GM19455 (cell line): ENCODE measurements around the gene PDLIM3.

Source experiments
- ATAC-seq: cut with Tn5 transposase; IDR thresholded peaks from one replicate; pipeline ENCODE4 v1.9.1; 2021; ENCODE audit not compliant: unreplicated experiment

PDLIM3 gene

DNA sequence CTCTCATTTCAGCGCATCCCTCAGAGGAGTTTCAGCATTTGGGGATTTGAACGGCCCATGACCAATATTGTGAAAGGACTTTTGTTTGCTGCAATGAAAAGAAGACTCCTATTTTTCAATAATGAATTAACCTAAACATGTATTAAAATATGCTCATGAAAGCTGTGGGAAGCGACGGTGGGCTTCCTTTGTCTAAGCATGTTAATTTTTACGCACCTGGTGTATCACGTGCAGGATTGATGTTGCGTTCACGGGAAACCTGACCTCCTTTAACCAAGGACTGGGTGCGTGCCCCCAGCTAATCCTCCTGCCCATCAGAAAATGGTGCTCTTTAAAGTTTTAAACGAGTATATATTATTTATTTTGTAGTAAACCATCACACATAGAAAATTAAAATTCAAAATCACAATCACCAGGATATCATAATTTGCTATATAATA, 63.2 kb downstream of the PDLIM3 start:
- ATAC-seq, result no peak

DNA sequence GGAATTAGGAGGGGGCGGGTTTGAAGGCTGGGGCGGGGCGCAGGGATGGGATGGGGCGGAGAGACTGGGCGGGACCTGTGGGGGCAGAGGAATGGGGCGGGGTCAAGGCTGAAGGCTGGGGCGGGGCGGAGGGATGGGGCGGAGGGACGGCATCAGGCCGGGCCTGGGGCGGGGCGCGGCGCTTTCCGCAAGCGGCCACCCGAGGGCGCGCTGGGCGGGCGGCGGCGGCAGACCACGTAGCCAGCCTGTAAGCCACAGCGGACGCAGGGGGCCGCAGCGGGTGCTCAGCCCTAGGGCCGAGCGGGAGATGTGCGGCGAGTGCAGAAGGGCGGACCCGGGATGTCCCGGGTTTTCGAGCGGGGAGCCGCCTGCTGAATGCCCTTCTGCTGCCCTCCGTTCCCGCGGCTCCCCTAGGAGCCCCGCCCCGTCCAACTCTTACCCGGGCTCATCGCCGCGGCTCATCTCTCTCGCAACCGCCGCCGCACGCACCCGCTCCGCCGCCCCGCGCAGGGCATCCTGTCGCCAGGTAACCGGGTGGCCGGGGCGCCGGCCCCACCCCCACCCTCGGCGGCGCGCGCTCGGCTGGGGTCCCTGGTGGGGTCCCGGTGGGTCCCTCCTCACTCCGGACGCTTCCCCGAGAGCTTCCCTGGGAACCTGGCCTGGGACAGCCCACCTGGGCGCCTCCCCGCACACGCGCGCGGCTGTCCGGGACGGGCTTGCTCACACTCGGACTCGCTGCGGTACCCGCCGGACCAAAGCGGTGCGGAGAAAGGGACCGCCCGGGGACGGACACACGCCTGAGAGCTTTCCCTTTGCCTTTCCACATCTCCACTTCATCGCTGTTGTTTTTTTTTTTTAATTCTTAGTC, 63.8 kb downstream of the PDLIM3 start, which contains the start of gene CCDC110:
TSS of gene CCDC110 (minus strand) at position 499 of the 868 bp plus-strand sequence. CDS start at position 449, 50 bp downstream.
- peak; percentile 94 for ATAC-seq

DNA sequence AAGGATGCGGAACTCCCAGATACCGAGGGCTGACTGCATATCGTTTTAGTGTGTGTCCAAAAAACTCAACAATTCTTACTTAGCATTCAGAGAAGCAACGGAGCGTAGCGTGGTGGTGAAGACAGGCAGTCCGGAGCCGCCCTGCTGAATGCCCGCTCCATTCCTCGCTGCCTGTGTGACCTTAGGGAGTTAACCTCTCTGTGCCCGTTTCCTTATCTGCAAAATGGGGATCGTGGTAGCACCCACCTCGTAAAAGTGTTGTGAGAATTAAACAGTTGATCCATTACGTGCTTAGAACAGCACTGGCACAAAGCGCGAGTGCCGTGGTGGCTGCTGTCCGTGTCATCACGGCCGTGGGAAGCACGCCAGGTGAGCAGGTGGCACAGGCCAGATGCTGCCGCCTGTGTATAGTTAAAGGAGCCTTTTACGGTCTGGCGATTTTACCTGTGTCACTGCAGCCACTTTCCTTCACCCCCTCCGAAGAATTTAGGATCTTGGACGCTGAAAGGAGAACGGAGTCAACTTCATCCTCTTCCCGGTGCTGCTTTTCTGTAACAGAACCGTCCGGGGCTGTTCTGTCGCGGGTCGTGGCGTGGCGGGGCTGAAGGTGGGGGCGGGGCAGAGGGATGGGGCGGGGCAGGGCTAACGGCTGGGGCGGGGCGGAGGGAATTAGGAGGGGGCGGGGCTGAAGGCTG, 64.7 kb downstream of the PDLIM3 start:
- peak; percentile 10 for ATAC-seq

DNA sequence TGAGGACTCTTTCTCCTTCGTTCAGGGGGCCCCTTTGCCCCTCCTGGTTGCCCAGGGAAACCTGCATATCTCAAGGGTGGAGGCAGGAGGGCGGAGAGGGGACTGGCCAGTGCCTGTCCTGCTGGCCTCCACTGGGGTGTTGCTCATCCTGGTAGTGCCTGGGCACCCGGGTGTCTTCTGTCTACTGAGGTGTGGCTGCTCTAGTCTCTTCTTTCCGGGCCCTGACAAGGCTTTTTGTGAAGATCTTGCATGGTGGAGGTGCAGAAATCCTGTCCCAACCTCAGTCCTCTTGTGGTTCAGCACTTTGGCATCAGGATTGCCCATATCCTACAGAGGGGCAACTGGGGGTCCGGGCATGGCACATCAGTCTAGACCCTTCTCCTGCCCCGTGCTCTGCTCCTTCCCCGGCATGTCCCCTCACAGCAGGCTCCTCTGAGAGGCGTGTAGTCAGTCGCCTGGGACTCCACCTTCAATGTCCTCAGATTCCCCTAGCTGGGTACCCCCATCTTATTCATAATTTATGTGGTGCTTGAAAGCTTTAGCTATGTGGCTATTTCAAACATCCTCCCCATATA, 65.6 kb downstream of the PDLIM3 start:
- no peak for ATAC-seq

DNA sequence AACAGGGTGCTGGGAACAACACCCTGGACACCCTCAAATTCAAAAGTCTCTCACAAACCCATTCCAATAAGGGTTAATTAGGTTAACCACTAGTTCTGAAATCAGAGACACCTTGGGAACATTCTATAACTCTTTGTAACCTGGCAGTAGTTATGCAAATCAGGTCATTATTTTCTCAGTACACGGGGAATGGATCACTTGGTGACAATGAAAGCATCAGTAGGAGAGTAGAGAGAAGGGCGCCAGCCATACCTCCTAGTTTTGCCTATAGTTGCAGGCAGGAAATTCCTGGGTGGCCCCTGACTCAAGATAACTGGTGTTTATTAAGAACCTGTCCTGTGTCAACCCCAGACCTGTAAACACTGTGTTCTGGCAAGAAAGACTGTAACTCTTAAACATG, 66.3 kb downstream of the PDLIM3 start:
- no peak for ATAC-seq

DNA sequence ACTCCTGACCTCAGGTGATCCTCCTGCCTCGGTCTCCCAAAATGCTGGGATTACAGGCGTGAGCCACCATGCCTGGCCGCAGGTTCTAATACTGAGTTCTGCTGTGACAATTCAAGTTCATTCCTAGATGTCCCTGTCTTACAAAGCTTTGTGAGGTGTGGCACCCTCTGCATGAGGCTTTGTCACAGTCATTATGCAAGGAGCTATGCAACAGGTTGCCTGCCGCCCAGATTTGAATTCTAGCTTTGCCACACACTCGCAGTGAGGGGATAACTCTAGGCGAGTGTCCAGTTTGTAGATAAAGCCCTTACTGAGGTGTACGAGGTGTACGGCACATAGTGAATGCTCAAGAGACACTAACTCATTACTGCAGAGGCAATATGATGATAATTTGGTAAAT, 67.3 kb downstream of the PDLIM3 start:
- ATAC-seq, result no peak

DNA sequence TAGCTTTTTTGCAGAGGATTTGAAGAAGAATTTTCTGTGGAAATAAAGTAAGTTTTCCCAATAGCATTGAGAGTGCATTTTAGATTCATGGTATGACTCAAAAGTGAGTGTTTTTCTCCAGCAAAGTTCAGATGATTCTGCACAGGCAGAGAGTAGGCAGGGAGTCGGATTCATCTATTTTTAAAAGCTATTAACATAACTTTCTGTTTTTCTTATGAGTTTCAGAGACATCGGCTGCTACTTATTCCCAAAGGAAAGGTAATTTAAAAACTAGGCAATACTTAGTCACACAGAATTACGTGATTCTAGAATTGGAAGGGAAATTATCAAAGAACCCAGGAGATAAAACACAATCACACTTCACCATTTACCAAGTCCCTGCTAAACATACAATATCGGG, 68.2 kb downstream of the PDLIM3 start:
- no peak for ATAC-seq

DNA sequence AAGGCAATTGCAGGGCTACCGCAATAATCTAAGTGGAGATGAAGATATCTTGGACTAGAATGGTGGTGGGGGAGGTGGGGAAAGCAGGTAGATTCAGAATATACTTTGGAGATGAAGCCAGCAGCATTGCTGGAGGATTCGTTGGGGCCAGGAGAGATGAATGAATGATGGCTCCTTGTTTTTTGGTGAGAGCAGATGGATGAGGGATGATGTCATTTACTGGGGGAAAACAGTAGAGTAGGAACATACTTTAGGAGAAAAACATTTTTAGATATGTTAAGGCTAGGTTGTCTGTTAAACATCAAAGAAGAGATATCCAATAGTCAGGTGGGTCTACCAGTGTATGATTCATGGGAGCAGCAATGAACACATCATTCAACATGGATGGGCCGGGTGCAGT, 69.6 kb downstream of the PDLIM3 start:
- ATAC-seq, result no peak

DNA sequence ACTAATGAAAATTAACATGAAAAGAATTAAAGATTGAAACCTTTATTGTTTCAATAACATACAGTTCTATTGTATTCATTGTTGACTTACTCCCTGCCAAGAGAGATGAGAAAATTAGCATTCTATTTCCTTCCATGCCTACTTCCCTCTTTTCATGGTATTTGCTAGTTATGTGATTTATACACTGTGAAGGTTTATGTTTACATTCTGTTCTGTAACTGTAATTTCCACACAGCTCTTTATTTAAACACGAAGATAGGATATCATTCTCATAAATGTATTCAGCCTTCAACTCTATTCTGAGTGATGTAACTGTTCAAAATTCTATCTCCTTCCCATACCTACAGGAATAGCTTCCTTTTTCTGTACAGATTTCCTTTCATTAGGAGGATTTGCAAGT, 70.4 kb downstream of the PDLIM3 start:
- ATAC-seq, result no peak

DNA sequence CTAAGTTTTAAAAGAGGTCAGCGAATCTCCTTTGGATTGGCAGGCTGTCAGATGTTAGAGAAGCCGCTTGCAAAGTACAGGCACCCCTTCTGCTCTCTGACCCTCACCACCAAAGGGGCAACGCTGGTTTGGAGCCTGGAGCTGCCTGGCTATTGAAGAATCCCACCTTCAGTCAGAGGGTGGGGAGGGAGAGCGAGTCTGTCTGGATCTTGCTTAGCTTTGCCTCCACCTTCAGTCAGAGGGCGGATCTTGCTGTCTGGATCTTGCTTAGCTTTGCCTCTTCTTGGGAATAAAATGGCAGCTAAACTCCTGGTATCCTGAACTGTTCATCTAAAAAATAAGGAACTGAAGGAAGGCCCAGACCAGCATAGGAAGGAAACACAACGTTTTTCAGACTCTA, 71.1 kb downstream of the PDLIM3 start:
- ATAC-seq, result no peak

DNA sequence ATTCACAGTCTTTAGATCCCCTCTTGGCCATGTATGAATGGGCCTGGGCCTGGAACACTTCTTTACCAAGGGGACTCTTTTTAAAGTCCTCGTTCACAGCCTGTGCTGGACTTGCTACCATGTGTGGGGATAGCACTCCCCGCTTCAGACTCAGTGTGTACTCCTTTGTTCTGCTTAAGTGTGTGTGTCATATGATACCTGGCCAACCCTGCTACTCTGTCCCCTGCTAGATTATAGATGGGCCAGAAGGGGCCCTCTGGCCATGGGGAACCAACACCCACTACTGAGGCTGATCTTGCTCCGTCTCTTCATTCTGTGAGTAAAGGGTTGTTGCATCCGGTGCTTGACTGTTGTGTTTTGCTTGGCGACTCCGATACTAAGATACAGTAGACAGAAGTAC, 71.8 kb downstream of the PDLIM3 start:
- ATAC-seq, result no peak

DNA sequence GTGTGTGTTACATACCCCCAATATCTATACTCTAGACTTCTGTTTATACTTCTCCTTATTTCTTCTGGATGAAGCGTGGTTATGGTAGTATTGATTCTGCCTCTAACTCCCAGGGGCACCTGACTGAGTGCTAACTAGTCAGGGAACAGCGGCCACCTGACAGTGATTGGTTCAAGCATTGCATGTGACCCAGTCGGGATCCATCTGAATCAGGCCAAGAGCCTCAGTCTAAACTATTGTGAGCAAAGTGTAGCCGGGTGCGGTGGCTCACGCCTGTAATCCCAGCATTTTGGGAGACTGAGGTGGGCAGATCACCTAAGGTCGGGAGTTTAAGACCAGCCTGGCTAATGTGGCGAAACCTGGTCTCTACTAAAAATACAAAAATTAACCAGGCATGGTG, 73.7 kb downstream of the PDLIM3 start:
- ATAC-seq, result no peak

DNA sequence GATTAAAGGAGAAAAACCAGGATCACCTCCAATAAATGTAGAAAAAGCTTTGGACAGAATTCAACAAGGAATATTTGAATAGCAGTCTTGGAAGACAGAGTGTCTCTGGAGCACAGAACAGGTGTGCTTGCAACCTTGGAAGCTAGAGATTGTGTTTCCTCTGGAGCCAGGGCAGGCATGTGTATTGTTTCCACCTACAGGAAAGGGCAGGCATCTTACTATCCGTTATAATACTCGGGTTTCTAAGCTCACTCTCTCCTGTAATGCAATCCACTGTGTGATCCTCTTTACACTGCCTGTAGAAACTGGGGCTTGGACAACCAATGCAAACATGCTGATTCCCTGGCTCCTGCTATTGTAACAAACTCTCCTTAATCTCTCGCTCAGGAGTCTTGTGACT, 78.2 kb downstream of the PDLIM3 start:
- no peak for ATAC-seq

DNA sequence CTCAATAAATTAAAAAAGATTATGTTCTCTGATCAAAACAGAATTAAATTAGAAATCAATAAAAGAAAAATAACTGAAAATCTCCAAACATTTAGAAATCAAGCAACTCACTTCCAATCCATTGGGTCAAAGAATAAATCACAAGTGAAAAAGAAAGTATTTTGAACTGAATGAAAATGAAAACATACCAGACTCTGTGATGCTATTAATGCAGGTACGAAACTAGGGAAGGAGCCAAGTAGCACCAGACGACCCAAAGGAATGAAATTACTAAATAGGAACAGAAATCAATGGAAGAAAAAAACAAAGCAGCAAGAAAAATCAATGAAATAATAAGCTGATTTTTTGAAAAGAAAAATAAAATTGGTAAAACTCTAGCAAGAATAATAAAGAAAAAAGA, 79.2 kb downstream of the PDLIM3 start:
- ATAC-seq, result no peak
